ENCODE results near the gene PPP1R14C.

The PPP1R14C gene

DNA sequence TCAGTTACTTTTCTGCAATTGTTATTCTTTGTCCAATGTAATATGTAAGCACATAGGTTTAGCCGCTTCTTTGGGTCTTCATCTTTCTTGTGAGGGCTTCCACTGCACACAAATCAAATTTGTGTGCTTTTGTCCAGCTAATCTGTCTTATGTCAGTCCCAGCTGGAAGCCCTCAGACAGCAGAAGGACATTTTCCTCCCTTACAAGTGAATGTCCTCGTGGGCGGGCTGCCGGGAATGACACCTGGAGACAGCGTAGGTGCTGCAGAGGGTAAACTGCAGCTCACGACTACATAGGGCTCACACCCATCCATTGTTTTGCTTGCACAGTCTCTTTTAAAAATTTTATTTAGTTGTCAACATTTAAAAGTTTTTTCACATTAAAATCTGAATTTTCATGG is 24.6 kb upstream of the PPP1R14C start:
- H3K27ac ChIP-seq (ENCODE audit: low read length), result no peak overlapping the region
- WGBS (ENCODE audit: insufficient coverage, insufficient read length), result no CpG with 5 or more reads among the region's 6 CpGs
- no peaks in the 10 kb centered on the region for H3K27me3 ChIP-seq (ENCODE audit: control insufficient read depth, insufficient read depth, low read length)
- H3K4me3 ChIP-seq (ENCODE audit: low read length), result no peak overlapping the region
- no peaks in the 10 kb centered on the region for H3K9me3 ChIP-seq (ENCODE audit: control insufficient read depth, insufficient read depth, low read length)
- H3K36me3 ChIP-seq (ENCODE audit: control insufficient read depth, insufficient read depth, low read length), result no peaks in the 10 kb centered on the region
- H3K4me1 ChIP-seq (ENCODE audit: control insufficient read depth, insufficient read depth, low read length), result no peaks in the 10 kb centered on the region
- no peak for DNase-seq (ENCODE audit: low read depth, low spot score)

DNA sequence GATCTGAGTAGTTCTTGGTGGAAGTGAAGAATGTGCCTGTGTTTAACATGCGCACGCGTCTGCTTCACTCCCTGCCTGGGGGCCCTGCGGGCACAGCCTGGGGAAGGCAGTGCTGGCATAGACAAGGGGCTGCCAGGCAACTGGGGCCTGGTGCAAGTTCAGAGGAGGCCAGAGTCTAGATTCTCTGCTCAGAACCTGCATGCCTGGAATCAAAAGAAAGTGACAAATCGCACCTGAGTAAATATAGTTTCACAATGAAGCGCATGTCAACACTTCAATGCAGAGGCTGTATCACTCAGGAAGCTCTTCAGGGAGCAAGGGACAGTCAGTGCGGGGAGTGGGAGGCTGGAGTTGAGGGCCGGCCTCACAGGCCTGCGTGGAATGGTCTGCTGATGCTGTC is 24.2 kb upstream of the PPP1R14C start:
- Histone ChIP-seq H3K9me3 (ENCODE audit: control insufficient read depth, insufficient read depth, low read length) (no peaks in the 10 kb centered on the region), H3K4me3 (ENCODE audit: low read length) (no peak overlapping the region), H3K4me1 (ENCODE audit: control insufficient read depth, insufficient read depth, low read length) (no peaks in the 10 kb centered on the region), H3K27ac (ENCODE audit: low read length) (no peak overlapping the region), H3K36me3 (ENCODE audit: control insufficient read depth, insufficient read depth, low read length) (no peaks in the 10 kb centered on the region), H3K27me3 (ENCODE audit: control insufficient read depth, insufficient read depth, low read length) (no peaks in the 10 kb centered on the region)
- WGBS (ENCODE audit: insufficient coverage, insufficient read length), result no CpG with 5 or more reads among the region's 9 CpGs
- DNase-seq (ENCODE audit: low read depth, low spot score), result no peak

DNA sequence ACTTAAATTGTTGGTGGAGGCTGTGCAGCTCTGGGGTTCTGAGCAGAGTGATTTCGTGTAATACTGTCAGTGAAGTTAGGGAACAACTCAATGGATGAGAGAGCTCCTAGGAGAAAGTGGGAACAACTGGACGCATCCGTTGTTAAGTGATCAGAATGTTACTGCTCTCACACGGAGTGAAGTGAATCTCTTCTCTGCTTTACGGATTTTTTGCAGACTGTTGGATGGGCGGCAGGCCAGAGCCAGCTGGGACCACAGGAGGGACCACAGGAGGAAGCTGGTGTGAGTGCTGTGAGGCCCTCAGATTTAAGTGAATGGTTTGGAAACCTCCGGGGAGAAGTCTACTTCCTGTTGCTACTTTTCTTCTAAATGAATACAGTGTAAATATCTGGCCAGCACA is 23.7 kb upstream of the PPP1R14C start:
- no peaks in the 10 kb centered on the region for H3K4me1 ChIP-seq (ENCODE audit: control insufficient read depth, insufficient read depth, low read length)

DNA sequence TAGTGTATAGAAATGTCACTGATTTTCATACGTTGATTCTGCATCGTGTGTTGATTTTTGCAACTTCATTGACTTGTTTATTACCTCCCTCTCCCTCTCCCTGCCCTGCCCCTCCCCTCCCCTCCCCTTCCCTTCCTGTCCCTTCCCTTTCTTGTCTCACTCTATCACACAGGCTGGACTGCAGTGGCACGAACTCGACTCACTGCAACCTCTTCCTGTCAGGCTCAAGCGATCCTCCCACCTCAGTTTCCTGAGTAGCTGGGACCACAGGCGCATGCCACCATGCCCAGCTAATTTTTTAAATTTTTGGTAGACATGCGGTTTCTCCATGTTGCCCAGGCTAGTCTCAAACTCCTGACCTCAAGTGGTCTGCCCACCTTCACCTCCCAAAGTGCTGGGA is 19.2 kb upstream of the PPP1R14C start:
- no CpG with 5 or more reads among the region's 7 CpGs for WGBS (ENCODE audit: insufficient coverage, insufficient read length)
- Histone ChIP-seq H3K4me3 (ENCODE audit: low read length) (no peak overlapping the region), H3K27me3 (ENCODE audit: control insufficient read depth, insufficient read depth, low read length) (no peaks in the 10 kb centered on the region), H3K36me3 (ENCODE audit: control insufficient read depth, insufficient read depth, low read length) (no peaks in the 10 kb centered on the region), H3K9me3 (ENCODE audit: control insufficient read depth, insufficient read depth, low read length) (no peaks in the 10 kb centered on the region), H3K27ac (ENCODE audit: low read length) (no peak overlapping the region), H3K4me1 (ENCODE audit: control insufficient read depth, insufficient read depth, low read length) (no peaks in the 10 kb centered on the region)
- no peak for DNase-seq (ENCODE audit: low read depth, low spot score)

More for the DNA sequence above, 23.7 kb upstream of the PPP1R14C start:
- no CpG with 5 or more reads among the region's 7 CpGs for WGBS (ENCODE audit: insufficient coverage, insufficient read length)
- no peaks in the 10 kb centered on the region for H3K27me3 ChIP-seq (ENCODE audit: control insufficient read depth, insufficient read depth, low read length)
- no peak for DNase-seq (ENCODE audit: low read depth, low spot score)
- no peaks in the 10 kb centered on the region for H3K36me3 ChIP-seq (ENCODE audit: control insufficient read depth, insufficient read depth, low read length)
- no peak overlapping the region for H3K27ac ChIP-seq (ENCODE audit: low read length)
- no peaks in the 10 kb centered on the region for H3K9me3 ChIP-seq (ENCODE audit: control insufficient read depth, insufficient read depth, low read length)
- no peak overlapping the region for H3K4me3 ChIP-seq (ENCODE audit: low read length)

- WGBS (ENCODE audit: insufficient coverage, insufficient read length), result no CpG with 5 or more reads among the region's 3 CpGs
- DNase-seq (ENCODE audit: low read depth, low spot score), result no peak
These were observed 18.6 kb upstream of the PPP1R14C start for GRCh38 chr6:150124235-150124634.

DNA sequence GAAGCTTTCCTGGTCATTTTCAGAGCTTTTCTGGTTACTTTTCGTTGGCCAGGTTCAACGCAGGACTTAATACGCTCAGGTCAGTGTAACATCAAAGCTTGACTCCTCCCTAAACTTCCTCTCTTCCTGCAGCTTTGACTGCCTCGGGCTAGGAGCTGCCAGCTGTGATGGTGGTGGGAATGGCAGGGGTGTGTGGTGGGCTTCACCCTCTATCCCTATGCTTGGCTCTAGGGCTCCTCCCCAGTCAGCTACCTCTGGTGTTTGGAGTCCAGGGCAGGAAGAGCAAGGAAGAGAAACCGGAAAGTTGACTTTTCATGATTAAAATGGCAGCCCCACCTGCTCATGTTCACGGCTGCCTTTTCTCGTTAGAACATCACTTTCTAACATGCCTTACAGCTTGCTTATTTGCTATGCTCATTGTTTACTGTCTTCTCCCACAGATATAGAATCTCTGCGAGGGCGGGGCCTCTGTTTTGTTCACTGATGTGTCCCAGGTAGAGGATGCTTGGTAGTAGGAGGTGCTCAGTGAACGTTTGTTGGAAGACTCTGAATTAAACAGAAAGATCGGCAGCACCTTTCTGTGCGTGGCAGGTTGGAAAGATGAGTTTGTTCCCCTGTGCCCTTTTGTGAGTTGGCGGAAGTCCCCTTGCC is 16.1 kb upstream of the PPP1R14C start:
- H3K27me3 ChIP-seq (ENCODE audit: control insufficient read depth, insufficient read depth, low read length), result no peaks in the 10 kb centered on the region
- DNase-seq (ENCODE audit: low read depth, low spot score), result no peak
- WGBS (ENCODE audit: insufficient coverage, insufficient read length), result no CpG with 5 or more reads among the region's 13 CpGs
- H3K4me3 ChIP-seq (ENCODE audit: low read length), result no peak overlapping the region
- no peak overlapping the region for H3K27ac ChIP-seq (ENCODE audit: low read length)
- H3K4me1 ChIP-seq (ENCODE audit: control insufficient read depth, insufficient read depth, low read length), result no peaks in the 10 kb centered on the region
- H3K36me3 ChIP-seq (ENCODE audit: control insufficient read depth, insufficient read depth, low read length), result no peaks in the 10 kb centered on the region
- H3K9me3 ChIP-seq (ENCODE audit: control insufficient read depth, insufficient read depth, low read length), result no peaks in the 10 kb centered on the region

More at GRCh38 chr6:150124235-150124634, 18.6 kb upstream of the PPP1R14C start:
- Histone ChIP-seq H3K27me3 (ENCODE audit: control insufficient read depth, insufficient read depth, low read length) (no peaks in the 10 kb centered on the region), H3K27ac (ENCODE audit: low read length) (no peak overlapping the region), H3K36me3 (ENCODE audit: control insufficient read depth, insufficient read depth, low read length) (no peaks in the 10 kb centered on the region), H3K9me3 (ENCODE audit: control insufficient read depth, insufficient read depth, low read length) (no peaks in the 10 kb centered on the region), H3K4me3 (ENCODE audit: low read length) (no peak overlapping the region), H3K4me1 (ENCODE audit: control insufficient read depth, insufficient read depth, low read length) (no peaks in the 10 kb centered on the region)

GRCh38 chr6:150128425-150128824 is 14.4 kb upstream of the PPP1R14C start:
- Histone ChIP-seq H3K4me3 (ENCODE audit: low read length) (no peak overlapping the region), H3K27me3 (ENCODE audit: control insufficient read depth, insufficient read depth, low read length) (no peaks in the 10 kb centered on the region), H3K27ac (ENCODE audit: low read length) (no peak overlapping the region), H3K4me1 (ENCODE audit: control insufficient read depth, insufficient read depth, low read length) (no peaks in the 10 kb centered on the region), H3K36me3 (ENCODE audit: control insufficient read depth, insufficient read depth, low read length) (no peaks in the 10 kb centered on the region), H3K9me3 (ENCODE audit: control insufficient read depth, insufficient read depth, low read length) (no peaks in the 10 kb centered on the region)
- DNase-seq (ENCODE audit: low read depth, low spot score), result no peak
- WGBS (ENCODE audit: insufficient coverage, insufficient read length), result no CpG with 5 or more reads among the region's 8 CpGs

DNA sequence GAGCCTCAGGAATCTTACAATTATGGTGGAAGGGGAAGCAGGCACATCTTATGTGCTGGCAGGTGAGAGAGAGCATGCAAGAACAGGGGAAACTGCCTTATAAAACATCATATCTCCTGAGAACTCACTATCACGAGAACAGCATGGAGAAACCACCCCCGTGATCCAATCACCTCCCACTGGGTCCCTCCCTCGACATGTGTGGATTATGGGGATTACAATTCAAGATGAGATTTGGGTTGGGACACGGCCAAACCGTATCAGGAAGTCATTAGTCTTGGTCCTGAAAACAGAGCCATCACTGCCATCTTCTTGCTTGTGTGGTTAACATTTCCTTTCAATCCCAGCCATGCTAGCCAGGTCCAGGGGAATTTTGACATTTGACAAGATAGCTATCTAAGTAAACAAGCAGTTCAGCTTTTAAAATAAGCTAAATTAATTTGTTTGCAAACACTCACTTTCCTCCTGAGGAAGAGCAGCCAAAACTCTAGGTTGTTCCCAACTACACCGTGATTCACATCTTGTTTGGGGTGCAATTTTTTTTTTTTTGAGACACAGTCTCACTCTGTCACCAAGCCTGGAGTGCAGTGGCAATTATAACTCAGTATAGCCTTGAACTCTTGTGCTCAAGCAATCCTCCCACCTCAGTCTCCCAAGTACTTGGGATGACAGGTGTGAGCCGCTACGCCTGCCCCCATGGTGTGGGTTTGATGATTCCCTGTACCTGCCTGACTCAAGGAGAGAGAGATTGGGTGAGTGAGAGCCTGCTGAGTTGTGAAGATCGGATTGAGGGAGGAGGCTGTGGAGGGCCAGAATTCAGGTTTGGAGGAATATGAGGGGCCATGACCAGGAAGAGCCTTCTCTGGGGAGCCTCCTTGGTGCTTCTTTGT is 13.0 kb upstream of the PPP1R14C start:
- DNase-seq (ENCODE audit: low read depth, low spot score), result no peak
- no CpG with 5 or more reads among the region's 9 CpGs for WGBS (ENCODE audit: insufficient coverage, insufficient read length)
- Histone ChIP-seq H3K4me1 (ENCODE audit: control insufficient read depth, insufficient read depth, low read length) (no peaks in the 10 kb centered on the region), H3K27me3 (ENCODE audit: control insufficient read depth, insufficient read depth, low read length) (no peaks in the 10 kb centered on the region), H3K27ac (ENCODE audit: low read length) (no peak overlapping the region), H3K4me3 (ENCODE audit: low read length) (no peak overlapping the region), H3K9me3 (ENCODE audit: control insufficient read depth, insufficient read depth, low read length) (no peaks in the 10 kb centered on the region), H3K36me3 (ENCODE audit: control insufficient read depth, insufficient read depth, low read length) (no peaks in the 10 kb centered on the region)

DNA sequence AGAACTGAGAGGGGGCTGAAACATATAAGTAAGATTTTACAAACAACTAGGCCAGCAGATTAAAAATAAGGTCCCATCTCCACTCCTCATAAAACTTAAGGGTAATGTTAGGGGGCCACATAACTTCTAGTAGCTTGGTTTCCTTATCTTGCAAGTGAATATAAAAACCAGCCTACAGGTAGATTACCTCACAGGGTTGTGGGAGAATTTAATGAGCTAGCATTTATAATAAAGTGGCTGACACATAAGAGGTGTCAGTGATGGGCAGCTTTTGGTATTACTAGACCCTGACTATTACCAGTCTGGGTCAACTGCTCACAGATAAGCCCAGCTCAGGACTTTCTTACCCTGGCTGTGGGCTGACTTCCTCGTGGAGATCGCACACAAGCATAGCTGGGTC is 9.2 kb upstream of the PPP1R14C start:
- Histone ChIP-seq H3K4me1 (ENCODE audit: control insufficient read depth, insufficient read depth, low read length) (no peaks in the 10 kb centered on the region), H3K9me3 (ENCODE audit: control insufficient read depth, insufficient read depth, low read length) (no peaks in the 10 kb centered on the region; the same call in 1 of the 2 replicates), H3K4me3 (ENCODE audit: low read length) (no peak overlapping the region), H3K27ac (ENCODE audit: low read length) (no peak overlapping the region), H3K36me3 (ENCODE audit: control insufficient read depth, insufficient read depth, low read length) (no peaks in the 10 kb centered on the region), H3K27me3 (ENCODE audit: control insufficient read depth, insufficient read depth, low read length) (no peaks in the 10 kb centered on the region; the same call in 1 of the 2 replicates)
- DNase-seq (ENCODE audit: low read depth, low spot score), result no peak
- WGBS (ENCODE audit: insufficient coverage, insufficient read length), result no CpG with 5 or more reads among the region's 2 CpGs

DNA sequence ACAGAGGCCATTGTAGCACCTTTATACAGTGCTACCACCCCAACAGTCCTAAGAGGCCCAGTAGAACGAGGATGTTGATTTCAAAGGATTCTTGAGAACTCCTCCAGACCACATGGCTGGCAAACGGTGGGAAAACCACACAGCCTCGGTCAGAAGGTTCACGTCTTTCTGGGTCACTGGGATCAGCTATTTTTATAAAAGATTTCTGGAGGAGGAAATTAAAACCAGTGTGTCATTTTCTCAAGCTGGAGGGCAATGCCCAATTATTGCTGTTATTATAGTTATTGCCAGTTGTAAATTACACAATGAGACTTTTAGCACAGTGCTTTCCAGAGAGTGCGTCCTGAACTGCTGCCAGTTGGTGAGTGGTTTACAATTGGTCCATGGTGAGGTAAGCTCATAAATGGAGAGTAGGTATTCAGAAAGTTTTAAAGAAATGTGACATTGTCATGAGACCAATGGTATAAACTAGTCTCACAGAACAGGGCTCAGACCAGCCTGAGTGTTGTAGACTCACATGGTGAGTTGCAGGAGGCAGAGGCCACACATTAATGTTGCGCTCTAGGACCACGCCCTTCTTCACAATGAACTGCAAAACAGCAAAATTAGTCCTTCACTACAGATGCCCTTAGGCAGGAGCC is 8.4 kb upstream of the PPP1R14C start:
- no peaks in the 10 kb centered on the region for H3K36me3 ChIP-seq (ENCODE audit: control insufficient read depth, insufficient read depth, low read length)
- no CpG with 5 or more reads among the region's 7 CpGs for WGBS (ENCODE audit: insufficient coverage, insufficient read length)
- H3K9me3 ChIP-seq (ENCODE audit: control insufficient read depth, insufficient read depth, low read length), result no peaks in the 10 kb centered on the region; the same call in 1 of the 2 replicates
- H3K4me1 ChIP-seq (ENCODE audit: control insufficient read depth, insufficient read depth, low read length), result no peaks in the 10 kb centered on the region
- H3K4me3 ChIP-seq (ENCODE audit: low read length), result no peak overlapping the region
- no peak for DNase-seq (ENCODE audit: low read depth, low spot score)
- no peak overlapping the region for H3K27ac ChIP-seq (ENCODE audit: low read length)
- no peaks in the 10 kb centered on the region; the same call in 1 of the 2 replicates for H3K27me3 ChIP-seq (ENCODE audit: control insufficient read depth, insufficient read depth, low read length)

Measured in iPS DF 6.9 (cell line).